Activated CD4-positive, alpha-beta memory T cell treated with anti-CD3 and anti-CD28 coated beads, Interleukin-2, amount 10 ng/mL, durations not matched to agents 7 days and 5 days (primary cell): ENCODE results near the gene VEZF1. TPM values are rescaled to one million over a fixed set of nuclear protein-coding genes. Genes with fewer than 3 reads are reported as not detected.
"Not testable (repeated sequence)": the region's sequence is repeated elsewhere in the genome, so short reads cannot be mapped to it uniquely, and the experiment has no call there.

Experiments
- CTCF ChIA-PET: fragments of 350-600 bp; sonication (Branson Sonifier 250); formaldehyde crosslinking; loops from one replicate; lab custom pipeline; 2021; ENCODE audit warnings: antibody characterized with exemption, inconsistent platforms; lab: Charles Lee
- POLR2A ChIA-PET: fragments of 350-600 bp; sonication (Branson Sonifier 250); formaldehyde crosslinking; loops from one replicate; lab custom pipeline; 2021; ENCODE audit warnings: antibody characterized with exemption; lab: Charles Lee
- DNase-seq: peaks from one replicate; pipeline ENCODE4 v3.0.0-alpha.2; 2020
- H3K27ac Mint-ChIP-seq: one replicate; pipeline ENCODE4 v1.8.0; 2021; ENCODE audit warnings: mild to moderate bottlenecking, mixed read lengths
- H3K27me3 Mint-ChIP-seq: one replicate; pipeline ENCODE4 v1.8.0; 2021; ENCODE audit warnings: mixed read lengths
- H3K36me3 Mint-ChIP-seq: one replicate; pipeline ENCODE4 v1.8.0; 2021; ENCODE audit warnings: low read depth, mixed read lengths
- H3K4me1 Mint-ChIP-seq: one replicate; pipeline ENCODE4 v1.8.0; 2021; ENCODE audit warnings: mixed read lengths
- H3K4me3 Mint-ChIP-seq: one replicate; pipeline ENCODE4 v1.8.0; 2021; ENCODE audit warnings: mild to moderate bottlenecking, mixed read lengths
- H3K9me3 Mint-ChIP-seq: one replicate; pipeline ENCODE4 v1.8.0; 2021; ENCODE audit warnings: mixed read lengths
- total RNA-seq, 2 experiments: library from RNA; stranded (reverse); gene quantifications; one replicate each; pipeline ENCODE4 v1.2.3, GENCODE V29; 2021

VEZF1 gene
- total RNA-seq, 2 experiments from 2014 or later: 44.6 to 46.6 TPM

DNA sequence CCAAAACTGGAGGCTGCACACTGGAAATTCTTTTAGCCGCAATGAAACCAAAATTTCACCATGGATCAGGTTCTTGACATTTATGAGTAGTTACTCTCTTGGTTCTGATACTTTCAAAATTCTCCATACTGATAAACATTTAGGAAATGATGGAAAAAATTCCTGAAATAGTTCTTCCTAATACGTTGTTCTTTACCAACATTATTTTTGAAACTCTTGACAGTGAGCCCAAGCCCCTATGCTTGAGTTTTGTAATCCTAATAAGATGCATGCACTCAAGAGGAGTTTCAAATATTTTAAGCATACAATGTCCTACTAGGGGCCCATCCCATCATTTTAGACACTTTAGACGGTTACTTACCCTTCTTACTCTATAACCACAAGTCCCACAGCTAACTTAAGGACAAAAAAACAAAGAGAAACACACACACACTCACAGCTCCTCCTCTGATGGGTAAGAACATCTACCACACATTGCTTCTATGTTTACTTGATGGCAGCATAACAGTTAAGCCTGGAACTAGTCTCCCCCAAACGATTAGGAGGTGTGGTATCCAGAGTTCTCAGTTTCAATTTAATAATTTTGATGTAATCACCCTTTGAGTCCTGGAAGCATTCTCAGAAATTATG is 3.7 kb downstream of the VEZF1 start:
- Mint-ChIP-seq H3K4me1 (peaks cover 63% of the 10 kb centered on the region), H3K36me3 (peaks cover 63% of the 10 kb centered on the region), H3K4me3 (no peak overlapping the region), H3K27ac (no peak overlapping the region), H3K27me3 (no peaks in the 10 kb centered on the region), H3K9me3 (no peaks in the 10 kb centered on the region)
- ChIA-PET POLR2A (interaction anchor here (1.5 to 2.8 kb wide), 3 partner anchors 22 to 135 kb away, joined by 4 to 40 read pairs (median 6); partner anchors contain the start of genes CUEDC1, MRPS23 and SRSF1), CTCF (interaction anchor here (1.4 to 1.6 kb wide), 3 partner anchors 11 to 92 kb away, joined by 3 to 5 read pairs (median 4); no protein-coding TSS in a partner anchor)
- DNase-seq: no peak

DNA sequence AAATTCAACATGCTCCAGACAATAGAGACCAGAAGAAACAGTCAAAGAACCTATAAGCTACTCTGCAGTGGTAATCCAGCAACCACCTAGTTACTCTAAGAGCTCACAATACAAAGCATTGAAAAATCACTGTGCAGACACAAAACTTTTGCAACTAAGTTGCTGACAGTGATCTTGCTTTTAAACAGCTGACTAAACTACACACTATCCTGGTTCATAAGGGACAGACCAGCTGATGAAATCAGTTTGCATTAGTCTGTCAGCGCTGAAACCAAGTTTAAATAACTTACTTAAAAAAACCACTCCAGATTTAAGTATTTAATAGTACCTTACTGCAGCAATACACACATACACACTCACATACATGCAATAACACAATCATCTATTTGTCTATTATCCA is 4.6 kb downstream of the VEZF1 start:
- H3K27ac Mint-ChIP-seq: no peak overlapping the region
- H3K36me3 Mint-ChIP-seq: peaks cover 64% of the 10 kb centered on the region
- H3K27me3 Mint-ChIP-seq: no peaks in the 10 kb centered on the region
- no peaks in the 10 kb centered on the region for H3K9me3 Mint-ChIP-seq
- DNase-seq: no peak
- H3K4me1 Mint-ChIP-seq: peaks cover 54% of the 10 kb centered on the region
- H3K4me3 Mint-ChIP-seq: no peak overlapping the region
- ChIA-PET POLR2A (interaction anchor here (1.7 kb wide), 1 partner anchor 10 kb away, joined by 5 read pairs; no protein-coding TSS in a partner anchor), CTCF (no interaction called here)

DNA sequence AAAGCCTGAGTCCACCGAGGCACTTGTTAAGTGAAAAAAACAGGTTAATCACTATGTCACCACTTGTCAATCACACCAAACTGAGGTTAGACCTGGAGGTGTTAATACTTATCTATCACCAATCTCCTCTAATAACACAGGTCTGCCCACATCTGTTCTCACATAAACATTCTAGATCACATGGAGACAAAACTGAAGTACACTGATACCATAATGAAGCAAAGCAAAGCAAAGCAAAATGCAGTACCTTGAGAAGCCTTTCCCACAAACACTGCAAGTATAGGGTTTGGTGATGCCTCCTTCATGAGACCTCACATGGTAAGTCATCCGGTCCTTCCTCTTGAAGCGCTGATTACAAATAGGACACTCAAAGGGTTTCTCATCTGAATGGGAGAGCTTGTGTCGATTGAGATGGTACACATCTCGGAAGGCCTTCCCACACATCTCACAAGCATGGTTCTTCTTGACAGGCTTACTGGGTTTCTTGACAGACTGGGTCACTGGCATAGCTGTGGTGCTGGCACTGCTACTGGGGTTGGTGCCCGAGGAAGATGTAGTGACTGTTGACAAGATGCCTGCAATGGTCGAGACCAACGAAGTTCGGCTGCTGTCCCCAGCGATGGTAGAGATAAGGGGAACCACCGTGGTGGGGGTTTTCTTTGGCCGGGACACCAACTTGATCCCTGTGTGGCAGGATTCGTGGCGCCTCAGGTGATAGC is 5.4 kb downstream of the VEZF1 start:
- Mint-ChIP-seq H3K4me1 (peaks cover 54% of the 10 kb centered on the region), H3K27ac (no peak overlapping the region), H3K27me3 (no peaks in the 10 kb centered on the region), H3K36me3 (peaks cover 72% of the 10 kb centered on the region), H3K4me3 (no peak overlapping the region), H3K9me3 (no peaks in the 10 kb centered on the region)
- POLR2A ChIA-PET: interaction anchor here (1.3 to 2.3 kb wide), 3 partner anchors 11 to 59 kb away, joined by 3 to 7 read pairs (median 5); no protein-coding TSS in a partner anchor
- CTCF ChIA-PET: interaction anchor here (1.8 kb wide), 1 partner anchor 90 kb away, joined by 5 read pairs; no protein-coding TSS in a partner anchor
- no peak for DNase-seq

DNA sequence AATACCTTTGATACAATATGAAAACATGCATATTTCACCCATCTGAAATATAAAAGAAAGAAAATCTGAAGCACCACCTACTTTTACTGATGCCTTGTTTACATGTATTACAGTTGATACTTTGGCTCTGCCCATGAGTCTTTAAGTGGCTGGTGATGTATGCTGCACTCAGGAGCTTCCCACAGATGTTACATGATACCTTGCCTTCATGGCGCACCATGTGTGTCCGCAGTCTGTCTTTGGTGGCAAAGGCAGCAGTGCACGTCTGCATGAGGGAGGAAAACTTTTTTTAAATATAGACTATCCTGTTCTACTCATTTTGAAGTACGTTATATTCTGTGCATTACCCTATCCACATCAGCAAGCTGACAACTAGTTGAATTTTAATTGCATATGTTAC is 7.5 kb downstream of the VEZF1 start:
- Mint-ChIP-seq H3K9me3 (no peaks in the 10 kb centered on the region), H3K27me3 (no peaks in the 10 kb centered on the region), H3K36me3 (peaks cover 86% of the 10 kb centered on the region), H3K4me3 (no peak overlapping the region), H3K4me1 (peaks cover 41% of the 10 kb centered on the region), H3K27ac (no peak overlapping the region)
- POLR2A ChIA-PET: interaction anchor here (1.1 to 2.8 kb wide), 3 partner anchors 9 to 57 kb away, joined by 7 to 13 read pairs (median 7); partner anchors contain the start of gene SRSF1
- CTCF ChIA-PET: interaction anchor here (0.7 to 1.3 kb wide), 3 partner anchors 22 to 121 kb away, joined by 3 read pairs; no protein-coding TSS in a partner anchor
- no peak for DNase-seq

DNA sequence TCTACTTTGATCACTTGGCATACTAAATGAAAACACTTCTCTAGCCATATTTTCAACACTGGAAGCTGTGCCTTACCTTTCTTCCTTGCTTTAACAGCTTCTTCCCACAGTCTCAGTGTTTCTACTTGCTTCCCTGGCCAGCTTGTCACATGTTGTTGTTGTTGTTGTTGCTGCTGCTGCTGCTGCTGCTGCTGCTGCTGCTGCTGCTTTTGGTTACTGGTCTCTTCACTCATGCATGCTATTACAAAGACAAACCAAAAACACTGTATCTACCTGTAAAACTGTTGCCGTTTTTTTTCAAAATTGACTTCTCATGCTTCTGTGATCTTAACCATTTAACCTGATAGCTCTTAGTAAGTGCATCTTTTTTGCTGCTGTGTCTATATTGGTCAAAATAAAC is 9.0 kb downstream of the VEZF1 start:
- Mint-ChIP-seq H3K9me3 (no peaks in the 10 kb centered on the region), H3K36me3 (peaks cover 89% of the 10 kb centered on the region), H3K4me3 (no peak overlapping the region), H3K27me3 (no peaks in the 10 kb centered on the region), H3K4me1 (peaks cover 28% of the 10 kb centered on the region), H3K27ac (no peak overlapping the region)
- ChIA-PET CTCF (interaction anchor here (0.9 to 1.1 kb wide), 3 partner anchors 20 to 122 kb away, joined by 3 read pairs; no protein-coding TSS in a partner anchor), POLR2A (interaction anchor here (2.8 kb wide), 1 partner anchor 27 kb away, joined by 13 read pairs; the partner anchor contains the start of gene SRSF1)
- DNase-seq: no peak

DNA sequence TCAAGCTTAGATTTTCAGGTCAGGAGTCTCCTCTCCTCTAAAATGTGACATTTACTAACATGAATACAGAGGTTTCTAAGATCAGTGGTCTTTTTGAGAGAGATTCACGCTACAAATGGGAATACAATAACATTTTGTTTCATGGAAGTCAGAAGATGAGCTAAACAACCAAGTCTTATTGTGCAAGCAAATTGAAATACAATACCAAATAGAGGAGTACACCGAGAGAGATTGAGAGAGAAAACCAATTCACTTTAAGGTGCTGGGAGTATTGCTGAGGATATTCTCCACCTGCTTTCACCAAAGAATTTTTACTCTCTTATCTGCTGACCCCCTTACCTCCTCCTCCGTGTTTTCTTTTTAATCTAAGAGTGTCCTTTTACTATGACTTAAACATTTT is 11.5 kb downstream of the VEZF1 start:
- ChIA-PET POLR2A (no interaction called here), CTCF (interaction anchor here (1.0 to 1.6 kb wide), 3 partner anchors 62 to 138 kb away, joined by 3 read pairs; no protein-coding TSS in a partner anchor)
- Mint-ChIP-seq H3K9me3 (no peaks in the 10 kb centered on the region), H3K27ac (no peak overlapping the region), H3K36me3 (peaks cover 77% of the 10 kb centered on the region), H3K27me3 (no peaks in the 10 kb centered on the region), H3K4me1 (peaks cover 6% of the 10 kb centered on the region), H3K4me3 (no peak overlapping the region)
- DNase-seq: no peak

DNA sequence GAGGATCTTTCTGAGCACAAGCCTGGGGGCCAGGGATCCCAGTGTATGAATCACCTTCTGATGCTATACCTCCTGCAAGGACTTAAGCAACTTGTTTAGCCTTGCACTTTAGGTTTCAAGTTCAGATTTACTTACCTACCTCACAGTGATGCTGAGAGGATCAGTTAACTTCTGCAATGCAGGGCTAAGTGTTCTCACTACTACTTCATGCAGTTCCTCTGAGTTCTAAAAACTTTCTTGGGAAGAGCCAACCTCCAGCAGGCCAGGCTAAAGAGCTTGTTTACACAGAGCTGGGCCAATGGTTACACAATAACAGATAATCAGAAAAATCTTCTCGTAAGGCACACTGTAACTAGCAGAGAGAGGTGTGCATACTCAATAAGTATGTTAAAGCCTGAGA is 13.0 kb downstream of the VEZF1 start:
- Mint-ChIP-seq H3K9me3 (no peaks in the 10 kb centered on the region), H3K4me1 (no peaks in the 10 kb centered on the region), H3K4me3 (no peak overlapping the region), H3K27me3 (no peaks in the 10 kb centered on the region), H3K27ac (no peak overlapping the region), H3K36me3 (peaks cover 64% of the 10 kb centered on the region)
- DNase-seq: no peak
- ChIA-PET POLR2A (interaction anchor here (0.8 to 1.0 kb wide), 2 partner anchors 19 to 27 kb away, joined by 3 read pairs; no protein-coding TSS in a partner anchor), CTCF (interaction anchor here (1.3 kb wide), 1 partner anchor 116 kb away, joined by 3 read pairs; no protein-coding TSS in a partner anchor)

DNA sequence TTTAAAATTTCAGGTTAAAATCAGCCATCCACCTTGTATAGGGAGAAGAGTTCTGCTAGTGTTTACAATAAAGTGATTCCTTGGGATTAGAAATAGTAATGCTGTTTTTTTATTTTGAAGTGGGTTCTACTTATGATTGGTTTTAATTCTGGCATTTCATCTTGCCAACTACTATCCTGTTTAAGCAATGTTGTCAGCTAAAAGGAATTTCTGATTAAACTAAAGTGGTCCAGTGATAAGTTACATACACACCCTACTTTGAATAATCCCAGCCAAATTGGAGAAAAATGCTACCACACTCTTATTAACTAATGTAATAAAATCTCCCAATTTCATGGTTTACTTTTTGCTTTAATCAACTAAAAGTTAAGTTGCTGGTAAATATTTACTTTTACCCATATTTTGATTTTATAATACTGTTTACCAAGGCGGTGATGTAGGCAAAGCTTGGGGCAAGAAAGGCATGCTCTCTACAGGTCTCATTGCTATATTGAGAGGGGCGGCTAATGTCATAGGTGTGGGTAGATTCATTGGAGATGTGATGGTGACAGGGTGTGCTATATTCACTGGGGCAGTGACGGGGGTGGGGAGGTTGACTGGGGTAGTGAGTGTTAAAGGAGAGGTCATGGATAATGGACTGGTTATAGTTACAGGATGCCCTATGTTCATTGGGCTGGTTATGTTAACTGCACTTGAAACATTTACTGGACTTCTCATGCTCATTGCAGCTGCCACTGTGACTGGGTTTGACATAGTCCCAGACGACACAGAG is 13.8 kb downstream of the VEZF1 start:
- POLR2A ChIA-PET: interaction anchor here (0.8 kb wide), 1 partner anchor 26 kb away, joined by 3 read pairs; no protein-coding TSS in a partner anchor
- H3K27me3 Mint-ChIP-seq, H3K27ac Mint-ChIP-seq, H3K4me1 Mint-ChIP-seq, CTCF ChIA-PET, H3K4me3 Mint-ChIP-seq, DNase-seq, H3K9me3 Mint-ChIP-seq: not testable (repeated sequence)
- H3K36me3 Mint-ChIP-seq: peaks cover 59% of the 10 kb centered on the region

DNA sequence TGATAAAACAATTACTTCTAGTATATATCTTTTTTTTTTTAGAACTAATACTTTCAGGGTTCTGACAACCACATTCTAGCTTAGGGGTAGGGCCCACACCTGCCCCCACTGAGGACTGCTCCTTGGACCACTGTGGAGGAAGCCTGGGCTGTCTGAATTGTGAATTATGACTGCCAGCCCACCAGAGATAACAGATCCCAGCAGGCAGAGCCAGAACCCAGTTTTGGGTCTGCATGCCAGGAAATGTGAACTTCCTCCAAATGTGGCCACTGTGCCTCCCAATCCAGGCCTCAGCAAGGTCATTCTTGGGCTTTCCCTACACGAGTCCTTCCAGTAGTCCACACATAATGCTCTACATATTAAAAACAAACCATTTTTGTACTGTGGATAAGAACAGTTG is 15.9 kb downstream of the VEZF1 start:
- Mint-ChIP-seq H3K36me3 (peaks cover 42% of the 10 kb centered on the region), H3K27me3 (peaks cover 7% of the 10 kb centered on the region), H3K27ac (no peak overlapping the region), H3K9me3 (no peaks in the 10 kb centered on the region), H3K4me3 (no peak overlapping the region), H3K4me1 (no peaks in the 10 kb centered on the region)
- ChIA-PET CTCF (no interaction called here), POLR2A (interaction anchor here (0.8 kb wide), 1 partner anchor 15 kb away, joined by 3 read pairs; no protein-coding TSS in a partner anchor)
- DNase-seq: no peak

DNA sequence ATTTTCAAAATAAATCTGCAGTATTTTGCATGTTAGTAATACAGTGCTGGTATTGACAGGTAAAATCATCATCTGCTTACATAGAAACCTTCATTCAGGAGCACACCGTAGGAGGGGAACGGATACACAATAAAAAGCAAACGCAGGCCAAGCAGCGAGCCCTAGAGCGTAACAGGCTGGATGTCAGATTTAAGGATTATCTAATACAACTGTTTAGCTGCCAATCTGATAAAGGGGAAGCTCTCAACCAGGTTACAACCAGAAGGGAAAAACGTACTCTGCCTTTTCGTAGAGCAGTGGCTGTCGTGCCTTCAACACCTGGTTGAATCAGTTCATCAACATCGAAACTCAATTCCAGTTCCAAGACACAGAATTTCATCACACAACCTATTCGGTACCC is 16.5 kb downstream of the VEZF1 start:
- no peaks in the 10 kb centered on the region for H3K9me3 Mint-ChIP-seq
- H3K36me3 Mint-ChIP-seq: peaks cover 36% of the 10 kb centered on the region
- ChIA-PET POLR2A (interaction anchor here (0.8 to 1.0 kb wide), 2 partner anchors 10 to 15 kb away, joined by 3 read pairs; no protein-coding TSS in a partner anchor), CTCF (no interaction called here)
- H3K27me3 Mint-ChIP-seq: peaks cover 7% of the 10 kb centered on the region
- no peak for DNase-seq
- H3K27ac Mint-ChIP-seq: no peak overlapping the region
- no peak overlapping the region for H3K4me3 Mint-ChIP-seq
- no peaks in the 10 kb centered on the region for H3K4me1 Mint-ChIP-seq

DNA sequence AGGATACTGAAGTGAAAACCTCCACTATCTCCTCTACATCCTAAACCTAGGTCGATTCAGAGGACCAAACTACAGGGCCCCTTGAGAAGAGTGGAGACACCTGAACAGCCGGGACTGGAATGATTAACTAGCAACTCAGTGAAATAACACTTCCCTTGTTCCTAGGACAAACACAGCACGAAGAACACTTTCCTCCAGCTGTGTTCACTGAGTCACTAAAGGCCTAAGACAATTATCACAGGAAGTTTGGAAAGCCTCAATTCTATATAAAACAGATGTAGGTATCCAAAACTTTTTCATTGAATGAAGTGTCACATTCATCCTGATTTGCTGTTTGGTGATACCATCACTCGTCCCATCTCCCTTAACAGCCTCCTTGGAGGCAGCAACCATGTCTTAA is 17.3 kb downstream of the VEZF1 start:
- CTCF ChIA-PET: no interaction called here
- Mint-ChIP-seq H3K36me3 (peaks cover 28% of the 10 kb centered on the region), H3K9me3 (no peaks in the 10 kb centered on the region), H3K27ac (no peak overlapping the region), H3K27me3 (peaks cover 7% of the 10 kb centered on the region), H3K4me1 (no peaks in the 10 kb centered on the region), H3K4me3 (no peak overlapping the region)
- POLR2A ChIA-PET: interaction anchor here (1.0 kb wide), 1 partner anchor 11 kb away, joined by 3 read pairs; no protein-coding TSS in a partner anchor
- no peak for DNase-seq

DNA sequence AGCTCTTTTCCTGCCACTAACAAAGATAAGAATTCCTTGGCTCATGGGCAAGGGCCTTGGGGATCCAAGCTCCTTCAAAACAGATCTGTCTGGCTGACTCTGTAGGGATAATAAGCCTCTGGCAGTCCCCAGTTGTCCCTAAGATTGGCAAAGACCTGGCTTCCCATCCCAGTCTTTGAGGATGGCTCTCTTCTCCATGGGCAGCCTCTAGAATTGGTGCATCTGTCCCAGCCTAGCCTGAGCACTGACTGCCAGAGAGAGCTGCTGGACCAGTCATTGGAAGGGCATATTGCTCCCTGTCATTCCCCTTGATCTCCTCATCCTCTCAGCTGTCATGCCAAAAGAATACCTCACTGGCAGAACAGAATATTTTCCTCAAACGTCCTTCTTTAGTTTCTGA is 19.6 kb downstream of the VEZF1 start:
- Mint-ChIP-seq H3K9me3 (no peaks in the 10 kb centered on the region), H3K4me1 (no peaks in the 10 kb centered on the region), H3K4me3 (no peak overlapping the region), H3K36me3 (peaks cover 8% of the 10 kb centered on the region), H3K27ac (no peak overlapping the region), H3K27me3 (peaks cover 10% of the 10 kb centered on the region)
- ChIA-PET POLR2A (interaction anchor here (1.0 kb wide), 1 partner anchor 18 kb away, joined by 3 read pairs; no protein-coding TSS in a partner anchor), CTCF (interaction anchor here (1.2 kb wide), 1 partner anchor 76 kb away, joined by 4 read pairs; no protein-coding TSS in a partner anchor)
- DNase-seq: no peak
